Cardiac muscle cell (in vitro differentiated cells and primary cell): ENCODE data around the gene VWA5B1. TPM values are rescaled to one million over a fixed set of nuclear protein-coding genes. Genes with fewer than 3 reads are reported as not detected.

ENCODE experiments used
- DNase-seq, 2 donors: peaks; one replicate each; pipeline versions ENCODE4 v3.0.0 to v3.0.0-alpha.2; 2010 to 2017; ENCODE audit warnings: low read depth in 1 of 2, low spot score in 1 of 2
- H3K27ac ChIP-seq: fragments of 200-600 bp; sonication (generic); 2 replicates; pipeline ENCODE4 v1.5.1; 2016
- H3K27me3 ChIP-seq: fragments of 200-600 bp; sonication (generic); 2 replicates; pipeline ENCODE4 v1.6.0; 2016; ENCODE audit warnings: control low read depth
- H3K36me3 ChIP-seq: fragments of 200-600 bp; sonication (generic); 2 replicates; pipeline ENCODE4 v1.5.1; 2016; ENCODE audit warnings: control low read depth
- H3K4me1 ChIP-seq: fragments of 200-600 bp; sonication (generic); 2 replicates; pipeline ENCODE4 v1.8.1; 2017; ENCODE audit warnings: low read depth, mild to moderate bottlenecking, mixed run types
- H3K4me3 ChIP-seq: fragments of 200-600 bp; sonication (generic); 2 replicates; pipeline ENCODE4 v1.5.1; 2016; ENCODE audit warnings: mild to moderate bottlenecking
- H3K9me3 ChIP-seq: fragments of 200-600 bp; sonication (generic); 2 replicates; pipeline ENCODE4 v1.5.1; 2017; ENCODE audit warnings: low read depth, mild to moderate bottlenecking, control low read depth
- polyA plus RNA-seq: library from polyadenylated mRNA; unstranded; fragments of >200 nt; fragmentation: Nextera tagmentation; extraction: Ambion mirVana; gene quantifications from 2 replicates; pipeline ENCODE4 v1.2.1, GENCODE V29; 2016
- total RNA-seq: library from RNA; depleted of rRNA; stranded (reverse); fragments of >200 nt; gene quantifications from 2 replicates; pipeline ENCODE4 v1.2.3, GENCODE V29; 2016
- TF ChIP-seq, protein P1 (sequence below): IDR thresholded peaks from 2 replicates; pipeline ENCODE4 v1.5.1; 2012; ENCODE audit warnings: low read depth, mild to moderate bottlenecking, low read length

The VWA5B1 gene, protein sequence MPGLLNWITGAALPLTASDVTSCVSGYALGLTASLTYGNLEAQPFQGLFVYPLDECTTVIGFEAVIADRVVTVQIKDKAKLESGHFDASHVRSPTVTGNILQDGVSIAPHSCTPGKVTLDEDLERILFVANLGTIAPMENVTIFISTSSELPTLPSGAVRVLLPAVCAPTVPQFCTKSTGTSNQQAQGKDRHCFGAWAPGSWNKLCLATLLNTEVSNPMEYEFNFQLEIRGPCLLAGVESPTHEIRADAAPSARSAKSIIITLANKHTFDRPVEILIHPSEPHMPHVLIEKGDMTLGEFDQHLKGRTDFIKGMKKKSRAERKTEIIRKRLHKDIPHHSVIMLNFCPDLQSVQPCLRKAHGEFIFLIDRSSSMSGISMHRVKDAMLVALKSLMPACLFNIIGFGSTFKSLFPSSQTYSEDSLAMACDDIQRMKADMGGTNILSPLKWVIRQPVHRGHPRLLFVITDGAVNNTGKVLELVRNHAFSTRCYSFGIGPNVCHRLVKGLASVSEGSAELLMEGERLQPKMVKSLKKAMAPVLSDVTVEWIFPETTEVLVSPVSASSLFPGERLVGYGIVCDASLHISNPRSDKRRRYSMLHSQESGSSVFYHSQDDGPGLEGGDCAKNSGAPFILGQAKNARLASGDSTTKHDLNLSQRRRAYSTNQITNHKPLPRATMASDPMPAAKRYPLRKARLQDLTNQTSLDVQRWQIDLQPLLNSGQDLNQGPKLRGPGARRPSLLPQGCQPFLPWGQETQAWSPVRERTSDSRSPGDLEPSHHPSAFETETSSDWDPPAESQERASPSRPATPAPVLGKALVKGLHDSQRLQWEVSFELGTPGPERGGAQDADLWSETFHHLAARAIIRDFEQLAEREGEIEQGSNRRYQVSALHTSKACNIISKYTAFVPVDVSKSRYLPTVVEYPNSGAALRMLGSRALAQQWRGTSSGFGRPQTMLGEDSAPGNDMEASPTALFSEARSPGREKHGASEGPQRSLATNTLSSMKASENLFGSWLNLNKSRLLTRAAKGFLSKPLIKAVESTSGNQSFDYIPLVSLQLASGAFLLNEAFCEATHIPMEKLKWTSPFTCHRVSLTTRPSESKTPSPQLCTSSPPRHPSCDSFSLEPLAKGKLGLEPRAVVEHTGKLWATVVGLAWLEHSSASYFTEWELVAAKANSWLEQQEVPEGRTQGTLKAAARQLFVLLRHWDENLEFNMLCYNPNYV
- total RNA-seq (0.27 and 0.39 TPM in 2 replicates), polyA plus RNA-seq (0.37 TPM in 1 of 2 replicates, not detected in the other)

DNA sequence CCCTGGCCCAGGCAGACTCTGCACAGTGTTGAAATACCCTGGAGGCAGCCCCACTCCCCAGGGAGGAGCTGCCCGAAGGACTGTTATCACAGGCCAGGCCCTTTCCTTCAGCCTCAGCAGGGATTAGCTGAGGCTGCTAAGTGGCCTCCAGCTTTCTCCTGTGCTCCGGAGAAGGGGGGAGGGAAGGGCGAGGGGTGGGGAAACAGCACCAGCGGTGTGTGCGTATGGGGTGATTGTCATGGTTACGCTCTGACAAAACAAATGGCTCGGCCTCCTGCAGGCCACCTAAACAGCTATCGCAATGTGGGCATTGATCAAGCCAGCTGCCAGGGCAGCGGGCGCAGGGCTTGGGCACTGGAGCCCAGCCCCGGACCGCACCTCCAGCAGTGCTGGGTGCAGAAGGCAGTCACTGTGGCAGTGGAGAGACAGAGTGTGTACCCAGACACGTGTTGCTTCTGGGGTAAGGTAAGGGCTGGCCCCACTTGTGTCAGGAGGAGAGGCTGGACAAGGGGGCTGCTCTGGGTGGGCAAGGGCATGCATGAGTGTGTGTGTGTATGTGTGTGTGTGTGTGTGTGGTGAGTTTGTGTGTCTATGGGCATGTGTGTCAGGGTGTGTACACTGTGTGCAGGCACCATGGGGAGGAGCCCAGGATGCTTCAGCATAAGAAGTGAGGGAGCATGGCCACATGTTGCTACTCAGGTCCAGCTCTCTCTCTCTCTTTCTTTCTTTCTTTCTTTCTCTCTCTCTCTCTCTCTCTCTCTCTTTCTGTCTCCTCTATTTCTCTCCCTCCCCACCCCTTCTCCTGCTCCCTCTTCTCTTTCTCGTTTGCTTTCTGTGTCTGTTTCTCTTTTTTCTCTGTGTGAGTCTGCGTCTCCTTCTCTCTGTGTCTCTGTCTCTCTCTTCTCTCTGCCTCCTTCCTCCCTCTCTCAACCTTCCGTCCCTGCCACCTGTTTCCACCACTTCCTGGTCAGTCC lies at the start of gene VWA5B1:
Gene VWA5B1 (plus strand): TSS at position 252 of the 974 bp plus-strand sequence. CDS start 19,727 bp downstream, outside the sequence.
- peak; percentile 57 to 79 for DNase-seq
- no peak within 1 kb of the TSS for H3K27ac ChIP-seq
- no peak within 1 kb of the TSS for H3K4me3 ChIP-seq
- peaks cover 15% of the 10 kb centered on the region for H3K27me3 ChIP-seq
- peaks cover 9% of the 10 kb centered on the region for H3K4me1 ChIP-seq
- H3K9me3 ChIP-seq: no peaks in the 10 kb centered on the region
- TF ChIP-seq, protein P1, sequence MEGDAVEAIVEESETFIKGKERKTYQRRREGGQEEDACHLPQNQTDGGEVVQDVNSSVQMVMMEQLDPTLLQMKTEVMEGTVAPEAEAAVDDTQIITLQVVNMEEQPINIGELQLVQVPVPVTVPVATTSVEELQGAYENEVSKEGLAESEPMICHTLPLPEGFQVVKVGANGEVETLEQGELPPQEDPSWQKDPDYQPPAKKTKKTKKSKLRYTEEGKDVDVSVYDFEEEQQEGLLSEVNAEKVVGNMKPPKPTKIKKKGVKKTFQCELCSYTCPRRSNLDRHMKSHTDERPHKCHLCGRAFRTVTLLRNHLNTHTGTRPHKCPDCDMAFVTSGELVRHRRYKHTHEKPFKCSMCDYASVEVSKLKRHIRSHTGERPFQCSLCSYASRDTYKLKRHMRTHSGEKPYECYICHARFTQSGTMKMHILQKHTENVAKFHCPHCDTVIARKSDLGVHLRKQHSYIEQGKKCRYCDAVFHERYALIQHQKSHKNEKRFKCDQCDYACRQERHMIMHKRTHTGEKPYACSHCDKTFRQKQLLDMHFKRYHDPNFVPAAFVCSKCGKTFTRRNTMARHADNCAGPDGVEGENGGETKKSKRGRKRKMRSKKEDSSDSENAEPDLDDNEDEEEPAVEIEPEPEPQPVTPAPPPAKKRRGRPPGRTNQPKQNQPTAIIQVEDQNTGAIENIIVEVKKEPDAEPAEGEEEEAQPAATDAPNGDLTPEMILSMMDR: no peak
- H3K36me3 ChIP-seq: no peaks in the 10 kb centered on the region

DNA sequence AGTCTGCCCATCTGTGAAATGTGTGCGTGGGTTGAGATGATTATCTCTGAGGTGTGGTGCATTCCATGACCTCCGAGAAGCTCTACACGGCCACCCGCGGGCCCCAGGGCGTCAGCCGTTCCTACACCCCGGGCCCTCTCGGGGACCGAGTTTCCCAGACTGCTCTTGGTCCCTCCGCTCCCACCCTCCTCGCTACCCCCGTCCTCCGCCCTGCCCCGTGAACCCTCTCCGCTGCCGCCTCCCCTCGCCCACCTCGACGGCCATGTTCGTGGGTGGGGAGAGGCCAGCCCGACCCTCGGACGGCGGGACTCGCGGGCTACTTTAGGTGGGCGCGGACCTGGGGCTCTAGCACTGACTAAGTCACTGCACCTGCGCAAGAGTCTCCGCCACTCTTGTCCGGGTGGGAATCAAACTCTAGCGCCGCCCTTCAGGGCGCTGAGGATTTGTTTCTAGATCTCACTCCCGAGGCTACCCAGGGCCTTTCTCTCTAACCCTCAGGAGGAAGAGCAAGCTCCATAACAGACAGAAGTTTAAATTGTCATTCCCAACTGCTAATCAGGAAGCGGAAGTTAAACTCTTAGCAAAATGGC lies 47.7 kb upstream of the VWA5B1 start:
- DNase-seq: no peak
- H3K4me3 ChIP-seq: no peak overlapping the region
- TF ChIP-seq, protein P1: no peak

DNA sequence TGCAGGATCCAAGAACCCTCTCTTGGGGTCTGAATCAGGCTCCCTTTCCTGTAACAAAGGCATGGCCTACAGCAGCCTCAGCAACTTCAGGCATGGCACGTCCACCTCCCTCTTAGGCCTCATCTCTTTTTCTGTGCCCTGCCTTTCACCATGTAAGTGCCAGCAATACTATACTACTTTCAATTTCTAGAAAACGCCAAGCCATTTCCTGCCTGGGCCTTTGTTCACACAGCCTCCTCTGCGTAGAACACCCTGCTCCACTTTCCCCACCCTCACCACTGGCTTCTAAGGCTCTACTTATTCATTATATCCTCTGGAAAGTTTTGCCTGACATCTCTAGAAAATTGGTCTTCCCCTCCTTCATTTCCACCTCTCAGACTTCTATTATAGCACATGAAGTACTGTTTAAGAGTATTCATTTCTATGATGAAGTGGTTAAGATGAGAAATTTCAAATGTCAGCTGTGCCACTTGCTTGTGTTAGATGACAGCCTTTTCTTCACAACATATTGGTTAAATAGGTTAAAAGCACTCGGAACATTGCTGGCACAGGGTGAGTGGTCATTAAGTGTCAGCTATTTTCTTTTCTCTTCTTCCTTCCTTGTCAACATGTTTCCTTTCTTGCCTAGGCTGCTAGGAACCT lies 41.6 kb upstream of the VWA5B1 start:
- H3K9me3 ChIP-seq: no peaks in the 10 kb centered on the region
- peaks cover 6% of the 10 kb centered on the region for H3K27me3 ChIP-seq
- H3K36me3 ChIP-seq: no peaks in the 10 kb centered on the region
- no peak overlapping the region for H3K4me3 ChIP-seq
- H3K4me1 ChIP-seq: no peaks in the 10 kb centered on the region
- DNase-seq: no peak
- TF ChIP-seq, protein P1: no peak
- no peak overlapping the region for H3K27ac ChIP-seq

More for the DNA sequence above, 47.7 kb upstream of the VWA5B1 start:
- no peak overlapping the region for H3K27ac ChIP-seq
- H3K9me3 ChIP-seq: no peaks in the 10 kb centered on the region
- H3K36me3 ChIP-seq: no peaks in the 10 kb centered on the region
- H3K27me3 ChIP-seq: peaks cover 38% of the 10 kb centered on the region
- no peaks in the 10 kb centered on the region for H3K4me1 ChIP-seq

DNA sequence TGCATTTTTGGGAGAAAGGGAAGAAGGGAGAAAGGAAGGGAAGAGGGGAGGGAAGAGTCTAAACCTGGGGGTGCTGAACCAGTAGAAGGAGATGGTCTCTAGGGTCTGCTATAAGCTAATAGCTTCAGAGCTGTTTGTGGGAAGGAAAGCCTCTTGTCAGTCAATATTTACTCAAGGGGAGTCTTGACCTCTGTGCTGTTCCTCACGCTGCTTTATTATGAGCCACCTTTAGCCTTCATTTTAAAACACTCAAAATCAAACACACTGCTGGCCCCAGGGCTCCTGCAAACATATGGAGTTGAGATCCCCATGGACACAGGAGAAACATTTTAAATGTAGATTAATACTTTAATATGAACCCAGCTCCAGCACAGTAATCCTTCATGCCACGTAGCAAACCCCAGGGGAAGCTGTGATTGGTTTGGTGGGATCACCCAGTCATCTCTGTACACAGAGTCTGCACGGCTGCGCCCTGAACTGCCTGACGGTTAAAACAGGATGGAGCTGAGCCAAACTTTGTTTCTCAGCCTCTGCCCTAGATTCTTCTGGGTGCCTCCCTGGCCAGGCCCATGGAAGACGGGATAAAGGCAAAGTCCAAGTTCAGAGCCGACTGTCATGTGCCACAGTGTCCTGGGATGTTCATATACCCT lies 40.2 kb upstream of the VWA5B1 start:
- Histone ChIP-seq H3K27me3 (peaks cover 3% of the 10 kb centered on the region), H3K36me3 (no peaks in the 10 kb centered on the region), H3K4me3 (no peak overlapping the region), H3K4me1 (no peaks in the 10 kb centered on the region), H3K27ac (no peak overlapping the region), H3K9me3 (no peaks in the 10 kb centered on the region)
- TF ChIP-seq, protein P1: no peak
- peak in 1 of 2 donors; percentile 72 for DNase-seq
